Measurements from ENCODE around the gene DHFR. TPM values are rescaled to one million over a fixed set of nuclear protein-coding genes. Genes with fewer than 3 reads are reported as not detected.
"Not testable (repeated sequence)": the region's sequence is repeated elsewhere in the genome, so short reads cannot be mapped to it uniquely, and the experiment has no call there.

The DHFR gene
- total RNA-seq, 1 donor from 2014 or later, result 12.7 TPM

DNA sequence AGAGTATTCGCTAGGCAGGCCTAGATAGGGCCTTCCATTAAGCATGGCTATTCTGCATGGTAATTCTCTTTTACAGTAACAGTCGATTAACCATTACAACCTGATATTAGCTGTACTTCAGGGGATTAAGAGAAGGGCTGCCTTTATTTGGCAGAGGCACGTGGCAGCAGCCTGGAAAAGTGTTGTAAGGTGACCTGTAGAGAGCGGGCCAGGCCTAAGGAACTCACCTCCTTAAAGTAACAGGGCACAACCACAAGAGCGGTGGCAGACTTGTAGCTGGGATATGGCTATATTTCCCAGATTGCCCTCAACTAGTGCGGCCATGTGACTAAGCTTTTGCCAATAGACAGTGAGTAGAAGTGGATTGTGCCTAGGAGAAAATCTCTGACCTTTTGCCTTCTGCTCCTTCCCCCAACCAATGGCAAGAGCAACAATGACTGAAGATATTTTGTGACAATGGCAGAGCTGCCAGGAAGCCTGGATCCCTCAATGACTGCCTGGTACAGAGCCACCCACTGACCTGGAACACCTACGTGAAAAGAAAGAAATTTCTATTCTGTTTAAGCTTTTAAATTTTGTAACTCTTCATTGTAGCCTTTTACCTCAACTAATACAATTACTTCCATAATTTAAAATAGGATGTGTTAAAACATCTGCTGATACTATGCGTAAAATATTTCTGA, 65.8 kb downstream of the DHFR start:
- no peaks in the 10 kb centered on the region for H3K36me3 Mint-ChIP-seq (ENCODE audit: low read depth)
- CTCF ChIA-PET, result no interaction called here
- DNase-seq (no peak), ATAC-seq (ENCODE audit: low read depth) (no peak)
- H3K4me3 Mint-ChIP-seq, result no peak overlapping the region
- TF ChIP-seq, protein P1, sequence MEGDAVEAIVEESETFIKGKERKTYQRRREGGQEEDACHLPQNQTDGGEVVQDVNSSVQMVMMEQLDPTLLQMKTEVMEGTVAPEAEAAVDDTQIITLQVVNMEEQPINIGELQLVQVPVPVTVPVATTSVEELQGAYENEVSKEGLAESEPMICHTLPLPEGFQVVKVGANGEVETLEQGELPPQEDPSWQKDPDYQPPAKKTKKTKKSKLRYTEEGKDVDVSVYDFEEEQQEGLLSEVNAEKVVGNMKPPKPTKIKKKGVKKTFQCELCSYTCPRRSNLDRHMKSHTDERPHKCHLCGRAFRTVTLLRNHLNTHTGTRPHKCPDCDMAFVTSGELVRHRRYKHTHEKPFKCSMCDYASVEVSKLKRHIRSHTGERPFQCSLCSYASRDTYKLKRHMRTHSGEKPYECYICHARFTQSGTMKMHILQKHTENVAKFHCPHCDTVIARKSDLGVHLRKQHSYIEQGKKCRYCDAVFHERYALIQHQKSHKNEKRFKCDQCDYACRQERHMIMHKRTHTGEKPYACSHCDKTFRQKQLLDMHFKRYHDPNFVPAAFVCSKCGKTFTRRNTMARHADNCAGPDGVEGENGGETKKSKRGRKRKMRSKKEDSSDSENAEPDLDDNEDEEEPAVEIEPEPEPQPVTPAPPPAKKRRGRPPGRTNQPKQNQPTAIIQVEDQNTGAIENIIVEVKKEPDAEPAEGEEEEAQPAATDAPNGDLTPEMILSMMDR (IDR thresholded peaks at IDR 0.05), result no peak
- intact Hi-C loops (cut with micrococcal nuclease), result no loop called here
- H3K9me3 Mint-ChIP-seq, result no peaks in the 10 kb centered on the region
- no peak overlapping the region for H3K27ac Mint-ChIP-seq
- H3K4me1 Mint-ChIP-seq, result no peaks in the 10 kb centered on the region
- POLR2A ChIA-PET, result no interaction called here
- H3K27me3 Mint-ChIP-seq, result peaks cover 4% of the 10 kb centered on the region

DNA sequence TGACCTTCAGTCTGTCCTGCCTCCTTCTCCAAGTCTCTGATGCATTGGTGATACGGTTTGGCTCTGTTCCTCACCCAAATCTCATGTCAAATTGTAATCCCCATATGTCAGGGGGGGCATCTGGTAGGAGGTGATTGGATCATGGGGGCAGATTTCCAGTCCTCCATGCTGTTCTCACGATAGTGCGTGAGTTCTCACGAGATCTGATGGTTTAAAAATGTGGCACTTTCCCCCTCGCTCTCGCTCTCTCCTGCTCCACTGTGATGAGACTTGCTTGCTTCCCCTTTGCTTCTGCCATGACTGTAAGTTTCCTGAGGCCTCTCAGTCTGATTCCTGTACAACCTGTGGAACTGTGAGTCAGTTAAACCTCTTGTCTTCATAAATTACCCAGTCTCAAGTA, 70.0 kb downstream of the DHFR start:
- TF ChIP-seq, protein P1 (IDR thresholded peaks at IDR 0.05), result no peak
- Mint-ChIP-seq H3K4me3 (no peak overlapping the region), H3K4me1 (no peaks in the 10 kb centered on the region), H3K27ac (no peak overlapping the region), H3K9me3 (peaks cover 1% of the 10 kb centered on the region), H3K27me3 (no peaks in the 10 kb centered on the region), H3K36me3 (ENCODE audit: low read depth) (no peaks in the 10 kb centered on the region)
- ATAC-seq (ENCODE audit: low read depth), result no peak
- ChIA-PET POLR2A (no interaction called here), CTCF (no interaction called here)
- intact Hi-C loops (cut with micrococcal nuclease), result no loop called here
- no peak for DNase-seq

DNA sequence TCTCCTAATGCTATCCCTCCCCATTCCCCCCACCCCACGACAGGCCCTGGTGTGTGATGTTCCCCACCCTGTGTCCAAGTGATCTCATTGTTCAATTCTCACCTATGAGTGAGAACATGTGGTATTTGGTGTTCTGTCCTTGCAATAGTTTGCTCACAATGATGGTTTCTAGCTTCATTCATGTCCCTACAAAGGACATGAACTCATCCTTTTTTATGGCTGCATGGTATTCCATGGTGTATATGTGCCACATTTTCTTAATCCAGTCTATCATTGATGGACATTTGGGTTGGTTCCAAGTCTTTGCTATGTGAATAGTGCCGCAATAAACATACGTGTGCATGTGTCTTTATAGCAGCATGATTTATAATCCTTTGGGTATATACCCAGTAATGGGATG, 74.5 kb downstream of the DHFR start:
- DNase-seq; H3K9me3 Mint-ChIP-seq; intact Hi-C loops (cut with micrococcal nuclease); ATAC-seq (ENCODE audit: low read depth); H3K27ac Mint-ChIP-seq; H3K4me1 Mint-ChIP-seq; H3K27me3 Mint-ChIP-seq; H3K36me3 Mint-ChIP-seq (ENCODE audit: low read depth); CTCF ChIA-PET; POLR2A ChIA-PET; H3K4me3 Mint-ChIP-seq: not testable (repeated sequence)

DNA sequence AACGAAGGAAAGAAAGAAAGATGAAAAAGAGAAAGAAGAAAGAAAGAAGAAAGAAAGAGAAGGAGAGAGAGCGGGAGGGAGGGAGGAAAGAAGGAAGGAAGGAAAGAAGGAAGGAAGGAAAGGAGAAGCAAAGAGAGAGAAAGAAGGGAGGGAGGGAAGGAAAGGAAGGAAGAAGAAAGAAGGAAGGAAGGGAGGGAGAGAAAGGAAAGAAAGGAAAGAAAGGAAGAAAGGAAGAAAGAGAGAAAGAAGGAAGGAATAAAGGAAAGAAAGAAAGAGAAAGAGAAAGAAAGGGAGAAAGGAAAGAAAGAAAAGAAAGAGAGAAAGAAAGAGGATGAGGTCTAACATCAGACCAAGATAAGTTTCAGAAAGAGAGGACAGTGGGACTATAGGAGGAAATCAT, 75.7 kb downstream of the DHFR start:
- Mint-ChIP-seq H3K4me1 (no peaks in the 10 kb centered on the region), H3K27ac (no peak overlapping the region), H3K27me3 (peaks cover 9% of the 10 kb centered on the region), H3K9me3 (peaks cover 2% of the 10 kb centered on the region), H3K36me3 (ENCODE audit: low read depth) (no peaks in the 10 kb centered on the region), H3K4me3 (no peak overlapping the region)
- CTCF ChIA-PET, result no interaction called here
- DNase-seq, result no peak
- POLR2A ChIA-PET, result no interaction called here
- ATAC-seq (ENCODE audit: low read depth), result no peak
- intact Hi-C loops (cut with micrococcal nuclease), result no loop called here
- TF ChIP-seq, protein P1 (IDR thresholded peaks at IDR 0.05), result no peak

DNA sequence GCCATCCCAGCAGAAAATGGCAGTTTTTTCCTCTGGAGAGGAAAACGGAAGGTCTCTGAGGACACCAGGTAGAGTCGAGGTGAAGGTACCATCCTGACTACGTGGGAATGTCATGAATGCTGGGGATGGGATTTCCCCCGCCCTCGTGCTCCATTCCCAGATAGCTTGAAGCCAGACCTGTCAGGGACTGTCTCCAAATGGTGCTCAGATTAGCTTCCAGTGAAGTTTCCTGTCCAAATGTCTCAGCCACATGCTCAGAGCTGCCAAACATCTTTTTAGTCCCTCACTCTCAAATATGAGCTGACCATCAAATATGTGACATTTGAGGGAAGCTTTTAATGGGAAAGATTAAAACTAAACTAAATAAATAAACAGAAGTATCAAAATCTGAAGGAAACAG, 77.1 kb downstream of the DHFR start:
- Mint-ChIP-seq H3K4me3 (no peak overlapping the region), H3K36me3 (ENCODE audit: low read depth) (no peaks in the 10 kb centered on the region)

More for the DNA sequence above, 77.1 kb downstream of the DHFR start:
- DNase-seq (no peak), ATAC-seq (ENCODE audit: low read depth) (no peak)
- intact Hi-C loops (cut with micrococcal nuclease), result no loop called here
- POLR2A ChIA-PET, result no interaction called here
- TF ChIP-seq, protein P1 (IDR thresholded peaks at IDR 0.05), result no peak
- Mint-ChIP-seq H3K9me3 (peaks cover 2% of the 10 kb centered on the region), H3K27ac (no peak overlapping the region), H3K4me1 (no peaks in the 10 kb centered on the region), H3K27me3 (peaks cover 18% of the 10 kb centered on the region)
- CTCF ChIA-PET, result no interaction called here
